GM21723 (cell line): ENCODE results near the gene PHF1.

Experiments
- ATAC-seq: cut with Tn5 transposase; IDR thresholded peaks from one replicate; pipeline ENCODE4 v1.9.1; 2021; ENCODE audit warnings: mild to moderate bottlenecking, moderate library complexity; ENCODE audit not compliant: unreplicated experiment

The PHF1 gene

GRCh38 chr6:33417128-33417902, 6.5 kb downstream of the PHF1 start:
- no peak for ATAC-seq

GRCh38 chr6:33417903-33418689, 7.3 kb downstream of the PHF1 start, which contains the start of gene CUTA:
CUTA (minus strand) TSS chr6:33418107; CDS start chr6:33418000, 107 bp downstream.
- peak; percentile 84 for ATAC-seq

- no peak for ATAC-seq
Observed at GRCh38 chr6:33418690-33419291, 8.0 kb downstream of the PHF1 start.

- ATAC-seq = no peak
Observed at GRCh38 chr6:33419580-33420490, 9.0 kb downstream of the PHF1 start, which contains the start of gene SYNGAP1. SYNGAP1 (plus strand) TSS chr6:33420065; CDS start chr6:33420265, 200 bp downstream.

GRCh38 chr6:33420491-33421343, 9.9 kb downstream of the PHF1 start:
- ATAC-seq = no peak

- ATAC-seq = no peak
Observed at GRCh38 chr6:33421344-33421643, 10.5 kb downstream of the PHF1 start.

GRCh38 chr6:33423777-33424176, 13.0 kb downstream of the PHF1 start:
- no peak for ATAC-seq

GRCh38 chr6:33424855-33425667, 14.2 kb downstream of the PHF1 start:
- no peak for ATAC-seq

GRCh38 chr6:33425668-33426577, 15.1 kb downstream of the PHF1 start:
- ATAC-seq = peak; percentile 39

GRCh38 chr6:33426590-33427511, 16.0 kb downstream of the PHF1 start:
- ATAC-seq = no peak

- ATAC-seq = no peak
Observed at GRCh38 chr6:33427585-33428223, 16.9 kb downstream of the PHF1 start.

- no peak for ATAC-seq
Observed at GRCh38 chr6:33428224-33428965, 17.6 kb downstream of the PHF1 start.

GRCh38 chr6:33428966-33429749, 18.3 kb downstream of the PHF1 start:
- ATAC-seq = no peak

- no peak for ATAC-seq
Observed at GRCh38 chr6:33429750-33430052, 18.9 kb downstream of the PHF1 start.

GRCh38 chr6:33430334-33430733, 19.5 kb downstream of the PHF1 start:
- no peak for ATAC-seq
